Measurements from ENCODE around the gene CGN.

Gene CGN

GRCh38 chr1:151499930-151500329, 11.3 kb upstream of the CGN start:
- DNase-seq (ENCODE audit: low spot score) = no peak

- DNase-seq (ENCODE audit: low spot score) = peak; percentile 38
Measured at GRCh38 chr1:151501474-151501873, 9.7 kb upstream of the CGN start.

GRCh38 chr1:151502035-151502700, 9.0 kb upstream of the CGN start:
- DNase-seq (ENCODE audit: low spot score) = no peak

- no peak for DNase-seq (ENCODE audit: low spot score)
Measured at GRCh38 chr1:151502859-151503780, 8.1 kb upstream of the CGN start.

- DNase-seq (ENCODE audit: low spot score) = no peak
Measured at GRCh38 chr1:151504252-151504651, 6.9 kb upstream of the CGN start.

GRCh38 chr1:151504759-151505158, 6.4 kb upstream of the CGN start:
- DNase-seq (ENCODE audit: low spot score) = no peak

- DNase-seq (ENCODE audit: low spot score) = no peak
Measured at GRCh38 chr1:151508833-151509232, 2.4 kb upstream of the CGN start.

GRCh38 chr1:151509350-151510019, 1.7 kb upstream of the CGN start:
- no peak for DNase-seq (ENCODE audit: low spot score)

- DNase-seq (ENCODE audit: low spot score) = peak; percentile 36
Measured at GRCh38 chr1:151510020-151510405, 1.2 kb upstream of the CGN start.

- DNase-seq (ENCODE audit: low spot score) = no peak
Measured at GRCh38 chr1:151510614-151510956, 602 bp upstream of the CGN start.

- DNase-seq (ENCODE audit: low spot score) = no peak
Measured at GRCh38 chr1:151511636-151512215, 539 bp downstream of the CGN start.

- DNase-seq (ENCODE audit: low spot score) = no peak
Measured at GRCh38 chr1:151512326-151512725, 1.1 kb downstream of the CGN start.

GRCh38 chr1:151512801-151513625, 1.8 kb downstream of the CGN start:
- peak; percentile 66 for DNase-seq (ENCODE audit: low spot score)

GRCh38 chr1:151513626-151514121, 2.5 kb downstream of the CGN start:
- DNase-seq (ENCODE audit: low spot score) = no peak

- DNase-seq (ENCODE audit: low spot score) = no peak
Measured at GRCh38 chr1:151514366-151514765, 3.2 kb downstream of the CGN start.

- DNase-seq (ENCODE audit: low spot score) = no peak
Measured at GRCh38 chr1:151515265-151515664, 4.1 kb downstream of the CGN start.

- DNase-seq (ENCODE audit: low spot score) = no peak
Measured at GRCh38 chr1:151516031-151516511, 4.9 kb downstream of the CGN start.

- no peak for DNase-seq (ENCODE audit: low spot score)
Measured at GRCh38 chr1:151518431-151518830, 7.2 kb downstream of the CGN start.

- DNase-seq (ENCODE audit: low spot score) = no peak
Measured at GRCh38 chr1:151518936-151519335, 7.7 kb downstream of the CGN start.

- DNase-seq (ENCODE audit: low spot score) = no peak
Measured at GRCh38 chr1:151519667-151520066, 8.5 kb downstream of the CGN start.

- no peak for DNase-seq (ENCODE audit: low spot score)
Measured at GRCh38 chr1:151520359-151520758, 9.2 kb downstream of the CGN start.
